Fibroblast of peridontal ligament (primary cell): ENCODE data around the gene UTP25.
A peak's percentile ranks its signal among the peaks of the same experiment; 100 is the strongest.

ENCODE experiments used
- DNase-seq: peaks from one replicate; pipeline ENCODE4 v3.0.0-alpha.2; 2010; ENCODE audit errors: extremely low read depth

The UTP25 gene

DNA sequence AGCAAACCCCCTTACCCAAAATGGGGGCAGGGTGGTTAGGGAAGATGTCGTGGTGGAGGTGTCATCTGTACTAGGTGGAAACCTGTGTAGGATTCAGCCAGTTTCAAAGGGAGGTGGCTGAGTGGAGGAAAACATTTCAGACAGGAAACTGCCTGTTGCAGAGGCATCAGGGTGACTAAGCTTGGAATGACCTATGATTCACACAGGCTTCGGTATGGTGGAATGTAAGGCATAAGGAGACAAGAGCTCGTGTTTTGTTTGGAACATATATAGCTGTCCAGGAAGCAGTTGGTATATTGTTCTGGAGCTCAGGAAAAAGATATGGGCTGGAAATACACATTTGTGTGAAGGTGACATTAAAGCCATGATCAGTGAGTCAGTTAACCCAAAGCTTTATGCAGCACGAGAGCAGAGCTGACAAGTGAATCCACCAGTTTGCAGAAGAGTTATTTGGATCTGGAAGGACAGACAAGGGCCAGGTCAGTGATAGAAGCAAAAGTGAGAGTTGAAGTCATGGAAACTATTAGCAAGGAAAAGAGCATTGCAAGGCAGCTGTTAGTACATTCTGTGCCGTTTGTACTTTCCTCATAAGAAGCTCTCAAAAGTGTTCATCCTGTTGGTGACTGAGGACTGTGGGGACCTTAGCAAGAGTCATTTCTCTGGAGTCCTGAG lies 12.2 kb downstream of the UTP25 start:
- peak; percentile 91 for DNase-seq

DNA sequence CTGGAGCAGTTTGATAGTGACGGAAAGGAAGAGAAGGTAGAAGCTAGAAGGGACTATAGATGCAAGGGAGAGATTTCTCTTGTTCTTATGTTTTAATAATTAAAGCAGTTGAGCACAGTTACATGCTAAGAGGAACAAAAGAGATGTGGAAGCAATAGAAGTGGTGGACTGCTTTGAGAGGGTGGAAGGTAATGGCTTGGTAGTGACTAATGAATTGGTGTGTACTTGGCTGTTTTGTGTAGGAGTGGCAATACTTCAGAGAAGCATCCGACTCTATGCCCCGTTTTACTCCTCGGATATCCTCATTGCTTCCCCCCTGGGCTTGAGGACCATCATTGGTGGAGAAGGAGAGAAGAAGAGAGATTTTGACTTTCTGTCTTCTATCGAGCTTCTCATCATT lies 12.8 kb downstream of the UTP25 start:
- DNase-seq: no peak

DNA sequence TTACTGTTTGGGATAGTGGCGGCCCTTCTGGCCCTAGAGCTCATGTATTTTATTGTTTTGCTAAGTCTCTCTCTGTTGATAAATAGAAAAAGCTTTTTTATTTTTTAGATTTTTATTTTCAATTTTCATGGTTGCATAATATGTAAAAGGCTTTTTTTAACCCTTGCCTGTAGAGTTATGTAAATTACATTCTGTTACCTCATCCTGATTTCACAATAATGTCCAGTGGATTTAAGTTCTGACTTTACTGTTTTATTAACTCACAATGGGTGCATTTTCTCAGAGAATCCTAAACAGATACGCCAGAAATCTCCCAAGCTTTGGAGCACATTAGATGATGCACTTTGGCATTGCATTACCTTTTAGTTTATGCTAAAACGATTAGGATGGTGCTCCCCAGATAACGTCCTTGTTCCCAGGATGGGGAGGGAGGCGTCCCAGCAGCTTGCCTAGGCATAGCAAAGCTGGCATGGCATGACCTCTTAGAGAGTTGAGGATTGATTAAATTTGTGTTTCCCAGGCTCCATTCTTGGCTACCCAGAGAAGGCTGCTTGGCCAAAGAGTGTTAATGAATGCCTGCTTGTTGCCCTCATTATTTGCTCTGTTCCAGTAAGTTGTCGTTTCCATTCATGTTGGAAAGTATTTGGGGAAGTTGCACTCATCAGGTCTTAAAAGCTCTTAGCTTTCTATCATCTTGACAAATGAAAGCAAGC lies 17.1 kb downstream of the UTP25 start:
- no peak for DNase-seq

DNA sequence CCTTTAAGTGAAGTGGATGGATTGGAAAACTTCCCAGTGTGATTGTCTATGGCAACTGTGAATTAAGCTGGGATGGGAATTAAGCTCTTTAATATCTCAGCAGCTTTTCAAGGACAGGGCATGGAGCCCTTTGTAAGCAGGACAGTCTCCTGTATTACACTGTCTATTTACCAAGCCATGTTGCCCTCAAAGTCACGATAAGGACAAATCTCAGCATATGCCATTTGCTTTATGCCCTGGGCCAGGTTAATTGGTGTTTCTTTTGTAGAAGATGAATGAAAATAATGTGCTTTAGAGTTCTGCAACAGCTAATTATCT lies 17.6 kb downstream of the UTP25 start:
- no peak for DNase-seq

DNA sequence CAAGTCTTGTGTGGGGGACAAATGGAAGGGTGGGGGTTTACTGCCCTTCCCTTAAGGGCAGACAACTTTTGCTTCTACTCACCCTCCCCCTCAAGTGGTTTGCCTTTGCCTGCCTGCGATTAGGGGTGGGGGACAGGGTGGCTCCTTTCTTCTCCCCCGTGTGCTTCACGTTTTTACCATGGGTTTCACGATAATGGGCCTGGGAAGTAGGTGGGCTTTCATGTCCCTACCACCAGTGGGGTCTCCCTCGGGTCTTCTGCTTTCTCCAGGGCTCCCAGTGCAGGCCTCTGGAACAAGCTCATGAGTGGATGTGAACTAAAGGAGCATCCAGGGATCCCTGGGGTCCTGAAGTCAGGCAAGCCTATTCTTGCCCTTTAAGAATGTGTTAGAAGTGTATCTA lies 21.6 kb downstream of the UTP25 start:
- no peak for DNase-seq

DNA sequence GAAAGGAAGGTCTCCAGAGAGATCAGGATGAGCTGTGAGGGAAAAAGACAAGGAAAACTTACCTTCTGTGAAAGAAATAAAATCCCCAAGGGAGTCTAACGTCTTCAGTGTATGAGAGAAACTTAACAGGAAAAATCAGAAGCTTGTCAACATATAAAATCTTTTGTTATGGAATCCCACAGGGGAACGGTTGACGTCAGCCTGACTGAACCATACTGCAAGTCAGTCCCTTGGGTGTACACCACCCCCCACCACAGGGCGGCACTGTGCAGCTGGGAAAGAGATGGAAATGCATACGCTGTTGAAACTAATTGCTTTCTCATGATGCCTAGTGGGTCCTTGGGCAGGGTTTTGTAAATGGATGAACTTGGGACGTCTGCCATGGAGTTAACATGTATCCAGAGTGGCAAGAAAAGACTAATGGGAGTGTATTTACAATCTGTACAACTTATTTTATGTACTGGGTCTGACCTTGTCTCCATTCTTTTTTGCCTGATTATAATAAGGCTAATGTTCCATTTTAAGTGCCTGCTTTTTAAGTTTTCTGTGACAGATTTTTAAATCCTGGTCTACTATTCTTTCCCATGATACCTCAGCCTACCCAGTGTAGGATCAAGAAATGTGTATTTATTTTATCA lies 22.7 kb downstream of the UTP25 start:
- peak; percentile 88 for DNase-seq

DNA sequence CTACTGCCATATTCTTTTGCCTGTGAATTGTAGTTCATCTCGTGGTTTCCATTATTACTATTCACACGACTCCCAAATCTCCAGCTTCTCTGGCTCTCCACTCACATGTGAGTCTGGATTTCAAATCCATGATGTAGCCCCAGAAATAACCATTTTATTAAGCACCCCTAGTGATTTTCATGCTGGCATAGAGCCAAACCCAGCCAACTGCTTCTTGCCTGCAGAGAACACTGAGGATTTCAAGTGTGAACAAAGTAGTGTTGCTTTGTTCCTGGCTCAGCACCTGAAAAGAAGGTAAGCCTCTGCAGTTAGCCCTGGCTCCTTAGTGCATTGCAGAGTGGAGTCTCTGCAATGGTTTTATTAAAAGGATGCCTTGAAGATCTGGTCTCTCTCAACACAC lies 25.9 kb downstream of the UTP25 start:
- no peak for DNase-seq

DNA sequence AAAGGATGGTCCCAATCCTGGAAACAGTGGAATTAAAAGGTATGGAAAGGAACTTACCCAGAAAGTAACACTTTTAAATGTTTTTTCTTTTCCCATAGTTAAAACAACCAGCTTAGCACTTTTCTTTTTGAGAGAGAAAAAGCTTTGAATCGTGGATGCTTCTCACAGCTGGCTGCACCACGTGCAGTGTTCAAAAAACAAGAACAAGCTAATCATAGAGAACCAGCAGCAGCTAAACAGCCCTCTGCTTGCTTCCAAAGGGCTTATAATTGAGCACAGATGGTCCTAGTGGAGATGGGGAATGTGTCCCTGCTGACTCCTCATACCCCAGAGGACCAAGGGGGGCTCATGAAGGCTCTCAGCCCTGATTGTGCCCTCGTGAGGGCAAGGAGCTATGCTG lies 26.4 kb downstream of the UTP25 start:
- DNase-seq: peak; percentile 45

DNA sequence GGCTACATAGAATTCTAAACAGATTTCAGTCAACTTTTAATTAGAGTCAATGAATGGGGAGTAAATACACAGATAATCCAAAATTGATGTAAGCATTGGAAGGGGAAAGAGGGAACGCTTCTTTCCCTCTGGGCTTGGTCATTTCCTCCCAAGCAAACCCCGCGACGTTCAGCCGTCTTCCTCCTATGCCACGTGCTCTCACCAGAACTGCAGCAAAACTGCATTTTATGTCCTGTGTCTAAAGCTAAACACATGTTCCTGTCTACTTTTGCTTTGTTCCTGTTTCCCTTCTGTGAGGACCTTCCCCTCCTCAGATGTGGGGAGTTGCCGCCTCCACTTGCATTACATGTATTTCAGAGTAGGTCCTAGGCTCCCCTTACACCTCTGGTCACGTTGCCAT lies 27.2 kb downstream of the UTP25 start:
- DNase-seq: no peak

DNA sequence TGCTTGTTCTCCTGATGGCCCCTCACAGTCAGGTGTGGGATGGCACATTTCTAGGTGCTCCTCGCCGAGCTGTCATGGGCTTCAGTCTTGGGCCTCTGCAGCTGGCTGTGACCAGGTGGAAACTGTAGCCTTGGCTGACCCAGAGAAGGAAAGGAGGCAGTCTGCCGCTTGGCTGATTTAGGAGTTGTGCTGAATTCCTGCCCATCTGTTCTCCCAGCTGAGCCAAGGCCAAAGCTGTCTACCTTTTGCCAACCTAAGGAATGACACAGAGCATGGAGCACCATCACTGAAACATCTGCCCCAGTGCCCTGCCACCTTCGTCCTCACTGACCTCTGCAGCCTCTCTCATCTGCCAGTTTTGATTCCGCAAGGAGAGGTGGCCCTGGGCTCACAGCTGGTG lies 27.9 kb downstream of the UTP25 start:
- no peak for DNase-seq

DNA sequence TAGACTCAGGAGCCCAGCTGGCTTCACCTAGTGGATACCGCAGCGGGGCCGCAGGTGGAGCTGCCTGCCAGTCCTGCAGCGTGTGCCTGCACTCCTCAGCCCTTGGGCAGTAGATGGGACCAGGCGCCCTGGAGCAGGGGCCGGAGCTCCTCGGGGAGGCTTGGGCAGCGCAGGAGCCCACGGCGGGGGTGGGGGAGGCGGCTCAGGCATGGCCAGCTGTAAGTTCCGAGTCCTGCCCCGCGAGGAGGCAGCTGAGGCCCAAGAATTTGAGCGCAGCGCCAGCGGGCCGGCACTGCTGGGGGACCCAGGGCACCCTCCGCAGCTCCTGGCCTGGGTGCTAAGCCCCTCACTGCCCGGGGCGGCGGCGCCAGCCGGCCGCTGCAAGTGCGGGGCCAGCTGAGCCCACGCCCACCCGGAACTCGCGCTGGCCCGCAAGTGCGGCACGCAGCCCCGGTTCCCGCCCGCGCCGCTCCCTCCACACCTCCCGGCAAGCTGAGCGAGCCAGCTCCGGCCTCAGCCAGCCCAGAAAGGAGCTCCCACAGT lies 30.9 kb downstream of the UTP25 start:
- DNase-seq: no peak

DNA sequence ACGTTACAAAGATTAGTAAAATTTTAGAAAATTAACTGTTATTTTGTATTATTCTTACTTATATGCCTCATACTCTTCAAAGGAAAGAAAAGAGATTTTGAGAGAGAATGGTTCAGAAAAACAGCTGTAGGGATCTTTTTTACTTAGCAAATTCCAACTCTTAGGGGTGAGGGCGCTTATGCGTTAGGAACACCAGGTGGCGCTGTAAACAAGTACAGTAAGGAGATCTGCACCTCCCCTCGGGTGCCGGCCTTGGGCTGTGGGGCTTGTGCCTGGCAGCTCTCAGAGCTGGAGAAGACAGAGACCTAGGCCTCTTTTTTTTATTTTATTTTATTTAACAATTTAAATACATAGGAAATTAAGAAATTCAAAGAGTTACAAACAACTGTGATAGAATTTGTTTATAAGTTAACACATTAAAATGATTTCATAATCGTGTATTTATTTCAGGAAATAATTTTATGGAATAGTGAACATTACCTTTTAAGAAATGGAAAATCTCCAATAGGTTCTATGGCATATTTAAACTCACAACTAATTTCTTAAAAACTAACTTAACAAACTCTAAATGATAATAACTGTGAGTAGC lies 32.6 kb downstream of the UTP25 start:
- peak; percentile 92 for DNase-seq

DNA sequence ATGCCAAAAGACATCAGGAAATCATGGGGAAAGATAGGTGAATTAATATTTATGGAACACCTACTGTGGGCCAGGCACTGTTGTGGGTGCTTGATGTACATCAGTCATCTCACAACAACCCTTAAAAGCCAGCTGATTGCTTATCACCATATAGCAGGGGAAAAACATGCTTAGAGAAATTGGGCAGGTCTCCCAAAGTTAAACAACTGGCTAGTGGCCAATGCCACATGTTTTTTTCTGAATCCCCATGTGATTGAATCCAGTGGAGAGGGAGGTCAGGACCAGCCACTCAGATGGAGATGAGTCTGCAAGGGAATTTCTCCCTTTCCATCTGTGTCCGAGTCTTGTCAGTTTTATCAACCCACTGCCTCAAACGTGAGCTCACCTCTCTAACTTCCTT lies 33.5 kb downstream of the UTP25 start:
- no peak for DNase-seq

DNA sequence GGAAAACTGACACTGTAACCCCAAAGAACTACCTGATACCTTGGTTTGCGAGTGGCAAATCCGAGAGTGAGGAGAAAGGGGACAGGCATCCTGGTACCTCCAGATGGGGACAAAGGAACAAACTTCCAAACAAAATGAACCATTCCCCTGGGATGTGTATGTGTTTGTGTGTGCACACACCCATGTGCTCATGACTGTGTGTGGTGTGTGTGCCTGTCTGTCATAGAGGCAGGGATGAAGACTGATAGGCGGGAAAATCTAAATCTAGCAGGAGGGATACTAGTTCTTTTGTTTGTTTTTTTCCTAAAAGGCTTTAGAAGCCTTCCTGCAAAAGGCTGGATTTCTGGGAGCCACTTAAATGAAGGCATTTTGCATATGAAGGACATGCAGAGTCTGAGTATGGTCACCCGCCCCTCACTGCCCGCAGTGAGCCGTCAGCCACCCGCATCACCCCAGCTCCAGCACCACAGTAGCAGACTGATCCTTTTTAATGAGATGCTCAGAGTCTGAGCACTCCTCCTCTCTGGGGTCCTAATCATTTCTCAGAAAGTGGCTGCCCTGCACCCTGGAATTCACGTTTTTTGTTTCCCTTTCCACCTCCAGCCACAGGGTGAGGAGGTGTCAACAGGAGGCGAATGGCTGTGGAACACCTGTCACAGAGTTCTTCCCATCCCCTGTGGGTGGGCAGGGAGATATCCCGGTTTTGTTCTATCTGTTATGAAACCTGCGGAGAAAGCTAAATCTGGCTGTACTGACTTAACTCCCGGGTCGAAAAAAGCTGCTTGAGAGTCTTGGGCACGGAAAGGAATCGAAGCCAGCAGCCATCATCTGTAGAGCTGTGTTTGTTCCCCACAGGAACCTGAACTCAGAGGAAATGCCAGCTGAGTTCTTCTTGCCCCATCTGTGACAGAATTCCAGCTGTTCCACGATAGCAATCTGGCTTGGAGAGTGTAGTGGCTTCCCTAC lies 34.9 kb downstream of the UTP25 start:
- no peak for DNase-seq

DNA sequence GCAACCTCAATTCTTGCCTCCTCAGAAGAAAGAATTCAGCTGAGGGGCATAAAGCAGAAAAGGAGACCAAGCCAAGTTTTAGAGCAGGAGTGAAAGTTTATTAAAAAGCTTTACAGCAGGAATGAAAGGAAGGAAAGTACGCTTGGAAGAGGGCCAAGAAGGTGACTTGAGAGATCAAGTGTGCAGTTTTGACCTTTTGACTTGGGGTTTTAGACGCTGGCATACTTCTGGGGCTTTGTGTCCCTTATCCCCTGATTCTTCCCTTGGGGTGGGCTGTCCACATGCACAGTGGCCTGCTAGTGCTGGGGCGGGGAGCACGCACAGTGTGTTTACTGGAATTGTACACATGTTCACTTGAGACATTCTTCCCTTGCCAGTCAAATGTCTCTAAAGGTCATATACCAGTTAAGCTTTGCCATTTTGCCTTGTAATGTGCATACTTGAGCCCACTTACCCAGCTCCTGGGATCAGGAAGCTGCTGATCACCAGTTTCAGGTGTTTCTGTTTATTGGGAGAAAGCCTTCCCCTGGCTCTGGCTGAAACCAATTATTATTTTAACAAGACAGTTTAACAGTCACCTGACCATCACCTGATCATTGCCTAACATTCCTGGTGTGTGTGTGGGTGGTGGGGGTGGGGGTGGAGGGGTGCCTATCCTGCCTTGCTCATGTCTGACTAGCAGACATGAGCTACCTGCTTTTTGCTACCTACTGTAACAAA lies 36.2 kb downstream of the UTP25 start:
- DNase-seq: no peak

DNA sequence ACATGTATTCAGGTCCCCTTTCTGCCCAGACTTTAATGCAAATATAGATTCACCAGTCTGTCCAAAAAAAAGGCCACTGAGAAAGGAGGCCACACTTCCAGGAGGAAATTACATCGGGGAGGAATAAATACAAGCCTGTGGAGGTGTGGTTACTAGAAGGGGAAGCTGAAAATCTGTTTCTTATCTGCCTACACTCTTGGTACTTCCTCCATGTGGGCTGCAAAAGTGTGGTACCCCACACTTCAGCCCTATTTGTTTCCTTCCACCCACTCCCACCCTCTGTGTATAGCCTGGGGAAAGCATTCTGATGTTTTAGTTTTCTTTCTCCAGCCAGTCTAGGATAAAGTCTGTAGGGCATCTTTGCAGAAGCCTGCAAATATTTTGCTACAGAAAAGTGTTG lies 38.4 kb downstream of the UTP25 start:
- DNase-seq: no peak

DNA sequence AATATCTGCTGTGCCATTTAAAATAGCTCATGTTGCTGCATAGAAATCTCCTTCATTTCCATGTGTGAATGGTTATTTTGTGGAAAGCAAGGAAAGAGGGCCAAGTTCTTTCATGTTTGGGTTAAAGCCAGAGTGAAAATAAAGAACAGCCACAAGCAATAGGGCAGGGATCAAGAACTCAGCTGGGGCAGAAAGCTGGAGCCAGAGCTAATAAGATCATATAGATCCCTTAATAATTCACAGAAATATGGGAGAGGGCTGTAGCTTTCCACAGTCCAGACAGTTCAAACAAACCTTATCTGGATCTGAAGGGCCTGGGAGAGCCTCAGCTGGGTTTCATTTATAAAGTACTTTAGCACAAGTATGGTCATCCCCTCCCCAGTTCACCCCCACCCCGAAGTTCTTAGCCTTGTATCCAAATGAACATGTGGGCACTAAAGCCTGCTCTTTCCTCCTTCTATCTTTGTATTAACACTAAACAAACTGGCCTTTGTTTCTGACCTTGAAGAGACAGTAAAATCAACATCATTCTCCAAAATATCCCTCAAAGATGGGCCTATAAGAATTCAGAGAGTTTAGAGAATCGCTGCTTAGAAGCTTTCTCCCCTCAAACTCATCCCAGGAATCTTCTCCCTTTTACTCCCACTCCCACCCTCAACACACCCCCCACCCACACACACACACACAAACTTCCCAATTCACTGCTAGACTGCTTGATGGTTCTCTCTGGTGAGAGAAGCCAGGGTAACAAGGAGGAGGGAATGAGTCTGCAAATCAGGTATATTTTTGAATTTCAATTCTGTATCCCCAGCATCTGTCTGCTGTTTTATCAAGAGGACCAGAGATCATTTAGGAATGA lies 41.7 kb downstream of the UTP25 start:
- peak; percentile 87 for DNase-seq

DNA sequence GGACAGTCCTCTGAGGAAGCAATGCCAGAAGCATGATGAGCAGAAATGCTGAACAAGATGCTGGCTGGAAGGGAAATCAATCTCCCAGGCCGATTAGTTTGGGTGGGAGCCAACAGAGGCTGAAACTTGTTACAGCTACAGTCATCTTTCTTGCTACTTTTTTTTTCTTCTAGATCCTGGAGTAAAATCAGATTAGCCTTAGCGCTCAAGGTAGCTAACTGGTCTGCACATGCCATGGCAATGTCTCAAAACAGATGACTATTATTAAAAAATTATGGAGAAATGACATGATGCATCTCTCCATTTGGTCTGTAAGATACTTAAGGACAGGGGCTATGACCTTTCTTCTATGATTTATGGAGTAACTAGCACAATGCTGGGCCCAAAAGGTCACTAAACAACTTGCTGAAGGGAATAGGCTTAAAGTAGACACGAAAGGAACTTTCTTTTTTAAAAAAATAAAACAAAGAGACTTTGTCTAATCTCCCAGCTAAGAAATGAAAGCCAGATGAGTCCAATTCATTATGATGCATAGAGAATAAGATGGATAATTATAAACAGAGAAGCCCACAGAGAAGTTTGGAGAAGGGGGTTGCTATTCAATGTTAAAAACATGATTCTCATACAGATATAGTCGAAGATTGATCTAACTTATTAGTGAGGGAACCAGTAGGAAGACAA lies 42.5 kb downstream of the UTP25 start:
- peak; percentile 76 for DNase-seq

DNA sequence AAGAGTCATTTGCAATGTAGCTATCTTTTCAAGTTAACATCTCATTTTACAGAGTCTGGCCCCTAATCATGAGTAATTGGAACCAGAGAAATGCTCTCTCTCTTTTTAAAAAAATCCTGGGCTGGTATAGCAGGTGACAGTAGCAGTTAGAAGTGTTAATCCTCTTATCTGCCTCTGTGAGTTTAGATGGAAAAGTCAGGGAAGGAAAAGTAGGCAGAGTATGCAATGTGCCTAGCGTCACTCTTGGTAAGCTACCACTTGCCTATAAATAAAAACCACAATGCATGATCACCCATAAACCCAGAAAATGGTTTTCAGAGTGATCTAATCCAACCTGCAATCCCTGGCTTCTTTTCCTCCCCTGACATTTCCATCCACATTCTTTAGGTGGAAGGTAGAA lies 43.2 kb downstream of the UTP25 start:
- no peak for DNase-seq
